ENCODE measurements around the gene DLEC1.

- TF ChIP-seq CTCF (IDR thresholded peaks at IDR 0.05) (no peak), POLR2A (IDR thresholded peaks at IDR 0.05) (no peak), EP300 (IDR thresholded peaks at IDR 0.05; ENCODE audit: low read depth) (no peak)
These were observed 43.1 kb upstream of the DLEC1 start for GRCh38 chr3:37995652-37996641.
